ENCODE results near the gene VAV1. TPM values are rescaled to one million over a fixed set of nuclear protein-coding genes. Genes with fewer than 3 reads are reported as not detected.
"Not testable (repeated sequence)": the region's sequence is repeated elsewhere in the genome, so short reads cannot be mapped to it uniquely, and the experiment has no call there.

Gene VAV1
- total RNA-seq, 4 donors from 2014 or later: 0.83 to 7.6 (median 3.6) TPM

DNA sequence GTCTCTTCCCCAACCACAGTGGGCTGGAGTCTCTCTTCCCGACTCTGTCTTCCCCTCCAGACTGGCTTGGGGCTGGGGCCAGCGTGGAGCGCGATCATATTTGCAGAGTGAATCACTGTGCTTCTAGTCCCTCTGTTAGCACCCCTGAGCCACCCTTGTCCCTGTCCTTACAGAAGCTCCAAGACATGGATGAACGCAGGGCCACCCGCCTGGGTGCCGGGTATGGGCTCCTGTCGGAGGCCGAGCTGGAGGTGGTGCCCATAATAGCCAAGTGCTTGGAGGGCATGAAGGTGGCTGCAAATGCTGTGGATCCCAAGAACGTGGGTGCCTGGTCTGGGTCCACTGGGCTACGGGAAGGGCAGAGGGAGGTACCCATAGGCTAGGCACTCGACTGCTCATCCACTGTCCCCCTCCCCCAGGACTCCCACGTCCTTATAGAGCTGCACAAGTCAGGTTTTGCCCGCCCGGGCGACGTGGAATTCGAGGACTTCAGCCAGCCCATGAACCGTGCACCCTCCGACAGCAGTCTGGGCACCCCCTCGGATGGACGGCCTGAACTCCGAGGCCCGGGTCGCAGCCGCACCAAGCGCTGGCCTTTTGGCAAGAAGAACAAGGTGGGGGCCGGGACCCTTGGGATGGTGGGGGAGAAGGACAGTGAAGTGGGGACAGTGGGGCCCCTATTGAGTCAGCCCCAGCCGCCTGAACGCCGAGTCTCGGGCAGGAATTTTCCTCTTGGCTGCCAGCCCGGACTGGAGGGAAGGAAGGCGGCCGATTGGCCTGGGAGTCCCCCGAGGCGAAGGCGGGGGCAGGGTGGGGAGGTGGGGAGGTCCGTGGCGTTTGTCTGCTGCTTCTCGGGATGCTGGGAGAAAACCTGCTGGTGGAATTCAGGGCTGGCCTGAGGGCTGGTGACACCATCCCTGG lies 27.9 kb upstream of the VAV1 start:
- no peaks in the 10 kb centered on the region for H3K9me3 ChIP-seq
- H3K27me3 ChIP-seq: no peaks in the 10 kb centered on the region
- peak overlapping the region; percentile 11 to 92 (median 30) for H3K4me3 ChIP-seq
- TF ChIP-seq, protein P1, sequence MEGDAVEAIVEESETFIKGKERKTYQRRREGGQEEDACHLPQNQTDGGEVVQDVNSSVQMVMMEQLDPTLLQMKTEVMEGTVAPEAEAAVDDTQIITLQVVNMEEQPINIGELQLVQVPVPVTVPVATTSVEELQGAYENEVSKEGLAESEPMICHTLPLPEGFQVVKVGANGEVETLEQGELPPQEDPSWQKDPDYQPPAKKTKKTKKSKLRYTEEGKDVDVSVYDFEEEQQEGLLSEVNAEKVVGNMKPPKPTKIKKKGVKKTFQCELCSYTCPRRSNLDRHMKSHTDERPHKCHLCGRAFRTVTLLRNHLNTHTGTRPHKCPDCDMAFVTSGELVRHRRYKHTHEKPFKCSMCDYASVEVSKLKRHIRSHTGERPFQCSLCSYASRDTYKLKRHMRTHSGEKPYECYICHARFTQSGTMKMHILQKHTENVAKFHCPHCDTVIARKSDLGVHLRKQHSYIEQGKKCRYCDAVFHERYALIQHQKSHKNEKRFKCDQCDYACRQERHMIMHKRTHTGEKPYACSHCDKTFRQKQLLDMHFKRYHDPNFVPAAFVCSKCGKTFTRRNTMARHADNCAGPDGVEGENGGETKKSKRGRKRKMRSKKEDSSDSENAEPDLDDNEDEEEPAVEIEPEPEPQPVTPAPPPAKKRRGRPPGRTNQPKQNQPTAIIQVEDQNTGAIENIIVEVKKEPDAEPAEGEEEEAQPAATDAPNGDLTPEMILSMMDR (IDR thresholded peaks at IDR 0.05): peak in 1 of 6 experiments; percentile 18
- TF ChIP-seq POLR2A (IDR thresholded peaks at IDR 0.05): no peak
- H3K36me3 ChIP-seq: peaks cover 18 to 82% (median 51%) of the 10 kb centered on the region in 3 donors
- H3K4me1 ChIP-seq: peaks cover 26 to 62% (median 42%) of the 10 kb centered on the region in 3 donors
- WGBS, 2 donors: 27 to 40% methylated on average over 11 to 12 of the region's 41 CpGs
- intact Hi-C loops (cut with DNase I): no loop called here
- peak overlapping the region; percentile 77 to 98 (median 89) for H3K27ac ChIP-seq
- no peak for DNase-seq

DNA sequence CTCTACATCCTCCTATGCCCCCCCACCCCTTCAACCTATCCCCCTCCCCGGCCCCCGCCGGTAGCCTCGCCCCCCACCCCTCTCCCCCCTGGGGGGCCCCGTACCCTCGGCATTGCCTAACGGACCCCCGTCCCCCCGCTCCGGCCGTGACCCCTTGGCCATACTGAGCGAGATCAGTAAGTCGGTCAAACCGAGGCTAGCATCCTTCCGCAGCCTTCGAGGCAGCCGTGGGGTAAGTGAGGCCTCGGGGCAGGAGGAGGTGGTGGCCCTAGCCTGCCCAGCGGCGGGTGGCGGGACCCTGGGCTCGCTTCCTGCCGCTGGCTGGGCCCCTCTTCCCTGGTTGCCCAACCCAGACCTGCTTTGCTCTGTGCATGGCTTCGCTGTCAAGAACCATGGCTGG lies 26.5 kb upstream of the VAV1 start:
- Histone ChIP-seq H3K27me3 (no peaks in the 10 kb centered on the region), H3K36me3 (peaks cover 24 to 95% (median 63%) of the 10 kb centered on the region in 3 donors), H3K9me3 (no peaks in the 10 kb centered on the region), H3K4me3 (peak overlapping the region in 1 of 4 donors; percentile 92), H3K27ac (peak overlapping the region; percentile 28 to 98 (median 82)), H3K4me1 (peaks cover 25 to 72% (median 42%) of the 10 kb centered on the region in 3 donors)
- DNase-seq: no peak
- 67 to 100% methylated on average over 2 to 3 of the region's 24 CpGs for WGBS, 2 donors
- TF ChIP-seq, protein P1 (IDR thresholded peaks at IDR 0.05): no peak
- no peak for TF ChIP-seq POLR2A (IDR thresholded peaks at IDR 0.05)
- intact Hi-C loops (cut with DNase I): no loop called here

DNA sequence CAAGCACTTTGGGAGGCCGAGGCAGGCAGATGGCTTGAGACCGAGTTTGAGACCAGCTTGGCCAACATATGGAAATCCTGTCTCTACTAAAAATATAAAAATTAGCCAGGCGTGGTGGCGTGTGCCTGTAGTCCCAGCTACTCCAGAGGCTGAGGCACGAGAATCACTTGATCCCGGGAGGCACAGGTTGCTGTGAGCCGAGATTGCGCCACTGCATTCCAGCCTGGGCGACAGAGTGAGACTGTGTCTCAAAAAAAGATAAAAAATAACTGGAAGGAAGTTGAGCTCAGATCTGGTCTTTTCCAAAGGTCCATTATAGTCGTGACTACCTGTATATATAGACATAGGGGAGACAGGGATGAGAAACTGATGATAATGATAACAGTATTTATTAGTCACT lies 24.0 kb upstream of the VAV1 start:
- 88 to 89% methylated on average over 5 to 10 of the region's 10 CpGs for WGBS, 2 donors
- H3K4me3 ChIP-seq; H3K9me3 ChIP-seq; intact Hi-C loops (cut with DNase I); H3K27me3 ChIP-seq; DNase-seq: not testable (repeated sequence)
- Histone ChIP-seq H3K4me1 (peaks cover 26 to 63% (median 28%) of the 10 kb centered on the region in 3 donors), H3K36me3 (peaks cover 30 to 100% (median 65%) of the 10 kb centered on the region in 3 donors), H3K27ac (peak overlapping the region in 1 of 4 donors; percentile 22)

DNA sequence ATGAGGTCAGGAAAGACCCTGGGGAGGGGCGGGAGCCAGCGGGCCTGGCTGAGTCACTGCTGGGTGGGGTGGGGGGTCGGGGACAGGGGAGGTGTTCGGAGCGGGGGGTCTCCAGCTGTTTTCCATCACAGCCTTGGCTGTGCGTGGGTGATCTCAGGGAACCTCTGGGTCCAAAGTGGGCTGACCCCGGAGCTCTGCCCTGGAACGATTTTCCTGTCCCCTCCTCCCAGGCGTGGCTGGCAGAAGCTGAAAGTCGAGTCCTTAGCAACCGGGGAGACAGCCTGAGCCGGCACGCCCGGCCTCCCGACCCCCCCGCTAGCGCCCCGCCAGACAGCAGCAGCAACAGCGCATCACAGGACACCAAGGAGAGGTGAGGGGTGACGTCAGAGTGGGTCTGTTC lies 22.4 kb upstream of the VAV1 start:
- TF ChIP-seq, protein P1 (IDR thresholded peaks at IDR 0.05): no peak
- TF ChIP-seq POLR2A (IDR thresholded peaks at IDR 0.05): no peak
- Histone ChIP-seq H3K4me1 (peaks cover 14 to 55% (median 16%) of the 10 kb centered on the region in 3 donors), H3K4me3 (no peak overlapping the region), H3K27ac (peak overlapping the region; percentile 52 to 85 (median 72)), H3K9me3 (no peaks in the 10 kb centered on the region), H3K27me3 (no peaks in the 10 kb centered on the region), H3K36me3 (peaks cover 30 to 100% (median 61%) of the 10 kb centered on the region in 3 donors)
- DNase-seq: no peak
- intact Hi-C loops (cut with DNase I): loop anchor here (10.0 kb wide), 1 partner anchor 115 kb away; no protein-coding TSS in a partner anchor
- 60 to 65% methylated on average over 2 to 4 of the region's 20 CpGs for WGBS, 2 donors

DNA sequence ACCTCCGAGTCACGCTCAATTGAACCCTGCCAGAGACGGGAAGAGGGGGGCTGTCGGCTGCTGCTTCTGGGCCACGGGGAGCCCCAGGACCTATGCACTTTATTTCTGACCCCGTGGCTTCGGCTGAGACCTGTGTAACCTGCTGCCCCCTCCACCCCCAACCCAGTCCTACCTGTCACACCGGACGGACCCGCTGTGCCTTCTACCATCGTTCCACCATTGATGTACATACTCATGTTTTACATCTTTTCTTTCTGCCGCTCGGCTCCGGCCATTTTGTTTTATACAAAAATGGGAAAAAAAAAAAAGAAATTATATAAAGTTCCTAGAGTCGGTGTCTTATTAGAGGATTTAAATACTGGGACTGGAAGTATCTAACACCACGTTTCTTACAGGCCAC lies 21.3 kb upstream of the VAV1 start:
- 84 to 85% methylated on average over 13 to 16 of the region's 16 CpGs for WGBS, 2 donors
- Histone ChIP-seq H3K4me3 (no peak overlapping the region), H3K36me3 (peaks cover 27 to 97% (median 54%) of the 10 kb centered on the region in 3 donors), H3K4me1 (peaks cover 7 to 43% (median 11%) of the 10 kb centered on the region in 3 donors), H3K27ac (peak overlapping the region in 3 of 4 donors; percentile 52 to 85 (median 77)), H3K9me3 (no peaks in the 10 kb centered on the region), H3K27me3 (no peaks in the 10 kb centered on the region)
- intact Hi-C loops (cut with DNase I): loop anchor here (10.0 kb wide), 1 partner anchor 114 kb away; no protein-coding TSS in a partner anchor
- TF ChIP-seq, protein P1 (IDR thresholded peaks at IDR 0.05): no peak
- TF ChIP-seq POLR2A (IDR thresholded peaks at IDR 0.05): no peak
- DNase-seq: no peak

Measured in esophagus squamous epithelium (tissue), 5 donors.